SK-N-SH (cell line): ENCODE measurements around the gene HAUS7.

ENCODE experiments used
- SMC3 ChIP-seq: IDR thresholded peaks from 2 replicates; pipeline ENCODE4 v1.6.1; 2012; ENCODE audit warnings: low read depth, low read length, improper control_type of control experiment
- TF ChIP-seq, protein P1 (sequence below): fragments of 200-600 bp; sonication (generic); IDR thresholded peaks from 2 replicates; pipeline ENCODE4 v1.6.1; 2017; ENCODE audit warnings: antibody characterized with exemption, mild to moderate bottlenecking, moderate library complexity
- TF ChIP-seq, protein P2 (sequence below): IDR thresholded peaks from 2 replicates; pipeline ENCODE4 v1.4.0; 2012; ENCODE audit warnings: low read depth, borderline replicate concordance

DNA sequence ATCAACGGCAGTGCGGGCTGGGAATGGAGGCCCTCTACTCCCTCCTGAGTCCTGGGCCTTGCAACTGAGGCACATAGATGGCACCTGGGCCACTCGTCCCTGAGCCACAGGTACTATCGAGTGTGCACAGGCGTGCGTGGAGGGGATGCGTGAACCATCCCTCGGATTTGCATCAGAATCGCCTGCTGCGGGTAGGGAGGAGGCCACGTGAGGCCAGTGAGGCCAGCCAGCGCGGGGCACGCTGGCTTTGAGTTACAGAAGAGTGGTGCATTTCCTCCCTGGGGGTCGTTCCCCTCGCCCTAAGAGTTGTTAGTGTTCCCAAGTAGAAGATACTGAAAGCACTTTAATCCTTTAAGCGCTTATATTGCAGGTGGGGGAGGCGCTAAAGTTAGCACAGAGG lies 48.5 kb downstream of the HAUS7 start:
- TF ChIP-seq, protein P1, sequence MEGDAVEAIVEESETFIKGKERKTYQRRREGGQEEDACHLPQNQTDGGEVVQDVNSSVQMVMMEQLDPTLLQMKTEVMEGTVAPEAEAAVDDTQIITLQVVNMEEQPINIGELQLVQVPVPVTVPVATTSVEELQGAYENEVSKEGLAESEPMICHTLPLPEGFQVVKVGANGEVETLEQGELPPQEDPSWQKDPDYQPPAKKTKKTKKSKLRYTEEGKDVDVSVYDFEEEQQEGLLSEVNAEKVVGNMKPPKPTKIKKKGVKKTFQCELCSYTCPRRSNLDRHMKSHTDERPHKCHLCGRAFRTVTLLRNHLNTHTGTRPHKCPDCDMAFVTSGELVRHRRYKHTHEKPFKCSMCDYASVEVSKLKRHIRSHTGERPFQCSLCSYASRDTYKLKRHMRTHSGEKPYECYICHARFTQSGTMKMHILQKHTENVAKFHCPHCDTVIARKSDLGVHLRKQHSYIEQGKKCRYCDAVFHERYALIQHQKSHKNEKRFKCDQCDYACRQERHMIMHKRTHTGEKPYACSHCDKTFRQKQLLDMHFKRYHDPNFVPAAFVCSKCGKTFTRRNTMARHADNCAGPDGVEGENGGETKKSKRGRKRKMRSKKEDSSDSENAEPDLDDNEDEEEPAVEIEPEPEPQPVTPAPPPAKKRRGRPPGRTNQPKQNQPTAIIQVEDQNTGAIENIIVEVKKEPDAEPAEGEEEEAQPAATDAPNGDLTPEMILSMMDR, result no peak
- TF ChIP-seq SMC3, result no peak
- TF ChIP-seq, protein P2, sequence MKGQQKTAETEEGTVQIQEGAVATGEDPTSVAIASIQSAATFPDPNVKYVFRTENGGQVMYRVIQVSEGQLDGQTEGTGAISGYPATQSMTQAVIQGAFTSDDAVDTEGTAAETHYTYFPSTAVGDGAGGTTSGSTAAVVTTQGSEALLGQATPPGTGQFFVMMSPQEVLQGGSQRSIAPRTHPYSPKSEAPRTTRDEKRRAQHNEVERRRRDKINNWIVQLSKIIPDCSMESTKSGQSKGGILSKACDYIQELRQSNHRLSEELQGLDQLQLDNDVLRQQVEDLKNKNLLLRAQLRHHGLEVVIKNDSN, result no peak
